Body of pancreas (tissue), 4 donors: Measurements from ENCODE around the gene RIT2. TPM values are rescaled to one million over a fixed set of nuclear protein-coding genes. Genes with fewer than 3 reads are reported as not detected.

Experiments
- ATAC-seq: fragments of 150-250 bp; one replicate; pipeline ENCODE4 v1.9.1; 2016
- DNase-seq, 4 donors: peaks; one replicate each; pipeline ENCODE4 v3.0.0-alpha.2; 2019
- H3K27ac ChIP-seq, 4 donors: fragments of 200-600 bp; sonication (generic); 1 replicate in 3 of 4; 2 replicates in 1 of 4; pipeline versions ENCODE4 v1.5.1 to v1.6.1; 2016 to 2019; ENCODE audit warnings: mild to moderate bottlenecking in 1 of 4, mixed read lengths in 1 of 4, moderate library complexity in 1 of 4
- H3K27me3 ChIP-seq, 2 donors: fragments of 200-600 bp; sonication (generic); one replicate each; pipeline ENCODE4 v1.6.0; 2016; ENCODE audit warnings: mild to moderate bottlenecking in 1 of 2
- H3K36me3 ChIP-seq, 2 donors: fragments of 200-600 bp; sonication (generic); replicated peaks in 1 of 2; 2 replicates each; pipeline ENCODE4 v1.5.1; 2016; ENCODE audit warnings: low read depth in 2 of 2; ENCODE audit not compliant: insufficient read depth in 1 of 2
- H3K4me1 ChIP-seq: fragments of 200-600 bp; sonication (generic); one replicate; pipeline ENCODE4 v1.6.0; 2016
- H3K4me3 ChIP-seq, 2 donors: fragments of 200-600 bp; sonication (generic); 1 replicate in 1 of 2; 2 replicates in 1 of 2; pipeline ENCODE4 v1.5.1; 2016 to 2019
- H3K9me3 ChIP-seq, 3 donors: fragments of 200-600 bp; sonication (generic); 1 replicate in 2 of 3; 2 replicates in 1 of 3; pipeline ENCODE4 v1.5.1; 2016
- CTCF ChIP-seq, 7 experiments: fragments of 450-650 bp in 4 of 7; fragments of 200-600 bp in 3 of 7; sonication (generic) in 3 of 7; IDR thresholded peaks; one replicate each; pipeline ENCODE4 v1.5.1; 2016 to 2019; ENCODE audit warnings: antibody characterized with exemption in 7 of 7
- POLR2A ChIP-seq, 3 donors: fragments of 450-650 bp; IDR thresholded peaks; one replicate each; pipeline ENCODE4 v1.6.1; 2016; ENCODE audit warnings: antibody characterized with exemption in 3 of 3, mild to moderate bottlenecking in 2 of 3
- WGBS, 2 donors: methylation state at CpG; one replicate each; pipeline ENCODE4 v1.1.5; 2017; 5-methylcytosine and 5-hydroxymethylcytosine counted together
- intact Hi-C: fragments of 100-400 bp; cut with DNase I; formaldehyde crosslinking; loops from one replicate; pipeline ENCODE4 v1.15.1; 2023
- total RNA-seq, 2 donors: library from RNA; depleted of rRNA; stranded (reverse); fragments of >200 nt; gene quantifications; one replicate each; pipeline ENCODE4 v1.1.0, GENCODE V29; 2016

Gene RIT2
- total RNA-seq, 2 donors from 2014 or later, result not detected

DNA sequence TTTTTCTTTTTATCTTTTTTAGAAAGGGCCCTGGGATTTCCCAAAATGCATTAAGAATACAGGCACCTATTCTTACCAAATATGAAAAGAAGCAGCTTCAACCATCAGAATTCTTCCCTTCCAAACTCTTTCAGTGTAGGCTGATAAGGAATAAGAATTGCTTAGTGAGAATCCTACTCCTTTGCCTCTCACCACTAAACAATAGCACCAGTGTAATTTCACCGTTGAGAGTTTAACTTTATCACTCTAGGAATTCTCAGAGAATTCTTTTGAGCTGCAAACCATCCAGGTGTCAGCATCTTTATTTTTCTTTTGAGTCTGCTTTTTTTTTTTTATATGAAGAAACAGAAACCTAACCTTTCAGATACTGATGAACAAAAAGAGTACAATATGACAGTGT, 194.9 kb downstream of the RIT2 start:
- WGBS, 2 donors, result 11 to 17% methylated on average over 1 of the region's 1 CpG
- H3K27ac ChIP-seq, result no peak overlapping the region
- H3K4me3 ChIP-seq, result no peak overlapping the region
- ATAC-seq (no peak), DNase-seq (no peak)
- no peaks in the 10 kb centered on the region for H3K4me1 ChIP-seq
- no peaks in the 10 kb centered on the region for H3K9me3 ChIP-seq
- intact Hi-C loops, result no loop called here
- no peaks in the 10 kb centered on the region for H3K27me3 ChIP-seq
- TF ChIP-seq CTCF (IDR thresholded peaks at IDR 0.05) (no peak), POLR2A (IDR thresholded peaks at IDR 0.05) (no peak)
- H3K36me3 ChIP-seq, result no peaks in the 10 kb centered on the region

- no peaks in the 10 kb centered on the region for H3K36me3 ChIP-seq
- WGBS, 2 donors, result 12 to 17% methylated on average over 2 of the region's 2 CpGs
- H3K27ac ChIP-seq, result peak overlapping the region in 1 of 4 donors; percentile 25
- TF ChIP-seq CTCF (IDR thresholded peaks at IDR 0.05), result no peak
- TF ChIP-seq POLR2A (IDR thresholded peaks at IDR 0.05), result no peak
- H3K9me3 ChIP-seq, result no peaks in the 10 kb centered on the region
- DNase-seq, result no peak
- no peak overlapping the region for H3K4me3 ChIP-seq
- H3K4me1 ChIP-seq, result no peaks in the 10 kb centered on the region
- no peaks in the 10 kb centered on the region for H3K27me3 ChIP-seq
- intact Hi-C loops, result no loop called here
- ATAC-seq, result no peak
Observed at GRCh38 chr18:42915299-42915698, 200.2 kb downstream of the RIT2 start.

DNA sequence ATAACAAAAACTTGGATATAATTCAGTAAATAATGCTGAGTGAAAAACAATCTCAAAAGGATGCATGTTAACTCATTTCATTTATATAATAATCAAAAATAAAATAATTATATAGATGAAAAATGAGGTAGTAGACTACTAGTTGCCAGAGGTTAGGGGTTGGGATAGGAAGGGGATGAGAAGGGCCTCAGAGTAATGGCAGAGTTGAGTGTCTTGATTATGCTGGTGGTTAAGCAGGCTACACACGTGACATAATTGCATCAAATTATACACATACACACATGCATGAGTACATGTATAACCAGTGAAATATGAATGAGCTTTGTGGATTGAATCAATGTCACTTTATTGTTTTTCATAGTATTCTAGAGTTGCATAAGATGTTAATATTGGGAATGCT, 201.0 kb downstream of the RIT2 start:
- TF ChIP-seq POLR2A (IDR thresholded peaks at IDR 0.05), result no peak
- no peaks in the 10 kb centered on the region for H3K27me3 ChIP-seq
- H3K9me3 ChIP-seq, result no peaks in the 10 kb centered on the region
- H3K36me3 ChIP-seq, result no peaks in the 10 kb centered on the region
- no peak overlapping the region for H3K27ac ChIP-seq
- H3K4me3 ChIP-seq, result no peak overlapping the region
- intact Hi-C loops, result no loop called here
- WGBS, 2 donors, result 38 to 48% methylated on average over 1 of the region's 1 CpG
- no peaks in the 10 kb centered on the region for H3K4me1 ChIP-seq
- DNase-seq, result no peak
- no peak for ATAC-seq

DNA sequence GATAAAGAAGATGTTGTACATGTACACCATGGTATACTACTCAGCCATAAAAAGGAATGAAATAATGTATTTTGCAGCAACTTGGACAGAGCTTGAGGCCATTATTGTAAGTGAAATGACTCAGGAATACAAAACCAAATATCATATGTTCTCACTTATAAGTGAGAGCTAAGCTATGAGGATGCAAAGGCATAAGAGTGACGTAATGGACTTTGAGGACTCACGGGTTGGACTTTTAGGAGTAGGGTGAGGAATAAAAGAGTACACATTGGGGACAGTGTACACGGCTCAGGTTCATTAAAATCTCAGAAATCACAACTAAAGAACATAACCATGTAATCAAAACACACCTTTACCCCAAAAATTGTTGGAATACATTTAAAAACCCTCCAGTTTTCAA, 206.4 kb downstream of the RIT2 start:
- Histone ChIP-seq H3K4me3 (no peak overlapping the region), H3K27me3 (no peaks in the 10 kb centered on the region), H3K27ac (no peak overlapping the region), H3K36me3 (no peaks in the 10 kb centered on the region), H3K4me1 (no peaks in the 10 kb centered on the region), H3K9me3 (no peaks in the 10 kb centered on the region)
- no peak for DNase-seq
- 65 to 72% methylated on average over 3 of the region's 3 CpGs for WGBS, 2 donors
- no peak for TF ChIP-seq POLR2A (IDR thresholded peaks at IDR 0.05)
- TF ChIP-seq CTCF (IDR thresholded peaks at IDR 0.05), result no peak
- no peak for ATAC-seq
- intact Hi-C loops, result no loop called here

GRCh38 chr18:42906761-42907160, 208.7 kb downstream of the RIT2 start:
- H3K4me1 ChIP-seq, result no peaks in the 10 kb centered on the region
- no peak overlapping the region for H3K27ac ChIP-seq
- TF ChIP-seq CTCF (IDR thresholded peaks at IDR 0.05), result no peak
- no peak for TF ChIP-seq POLR2A (IDR thresholded peaks at IDR 0.05)
- H3K27me3 ChIP-seq, result no peaks in the 10 kb centered on the region
- no peak overlapping the region for H3K4me3 ChIP-seq
- DNase-seq, result no peak
- H3K9me3 ChIP-seq, result no peaks in the 10 kb centered on the region
- 34 to 48% methylated on average over 1 of the region's 1 CpG for WGBS, 2 donors
- intact Hi-C loops, result no loop called here
- no peak for ATAC-seq
- no peaks in the 10 kb centered on the region for H3K36me3 ChIP-seq
